GM19025 (cell line): ENCODE results near the gene TIMM22.

ENCODE experiments used
- ATAC-seq: cut with Tn5 transposase; IDR thresholded peaks from one replicate; pipeline ENCODE4 v1.9.1; 2021; ENCODE audit warnings: mild to moderate bottlenecking, low read depth, moderate library complexity; ENCODE audit not compliant: unreplicated experiment

Gene TIMM22

DNA sequence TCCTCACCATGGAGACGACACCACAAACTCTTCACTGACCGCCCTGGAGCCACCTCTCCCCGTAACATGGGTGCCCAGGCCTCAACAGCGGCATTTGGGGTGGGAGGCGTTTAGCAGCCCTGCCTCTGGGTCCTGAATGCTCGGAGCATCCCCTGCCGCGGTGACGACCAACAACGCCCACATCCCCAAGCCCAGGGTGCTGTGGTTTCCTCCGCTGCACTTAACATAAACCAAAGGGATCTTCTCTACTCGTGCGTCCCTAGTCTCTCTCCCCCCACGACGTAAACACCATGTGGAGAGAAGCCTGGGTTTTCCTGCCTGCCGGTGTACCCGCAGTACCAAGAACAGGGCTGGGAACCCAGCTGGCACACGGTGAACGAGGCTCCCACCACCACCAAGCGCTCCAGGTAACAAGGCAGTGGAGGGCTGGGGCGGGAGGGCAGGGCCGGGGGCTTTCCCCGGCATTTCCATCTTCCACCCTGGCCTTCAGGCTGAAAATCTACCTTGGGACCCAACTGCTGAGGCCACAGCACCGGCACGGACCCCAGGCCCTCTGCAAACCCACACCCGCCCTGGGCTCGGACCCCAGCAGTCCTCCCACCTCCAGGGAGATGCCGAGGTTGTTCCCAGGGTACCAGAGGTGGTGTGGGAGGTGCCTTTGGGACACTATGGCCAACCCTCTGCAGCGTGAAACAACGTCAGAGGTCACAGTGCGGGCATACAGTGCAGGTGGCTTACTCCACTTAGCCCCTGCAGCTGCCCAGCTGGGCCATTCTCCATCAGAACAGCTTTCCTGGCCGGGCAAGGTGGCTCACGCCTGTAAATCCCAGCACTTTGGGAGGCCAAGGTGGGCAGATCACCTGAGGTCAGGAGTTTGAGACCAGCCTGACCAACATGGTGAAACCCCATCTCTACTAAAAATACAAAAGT, 54.3 kb downstream of the TIMM22 start:
- ATAC-seq: no peak
